Spleen (tissue), 11 donors: Measurements from ENCODE around the gene IL1F10. TPM values are rescaled to one million over a fixed set of nuclear protein-coding genes. Genes with fewer than 3 reads are reported as not detected.
A peak's percentile ranks its signal among the peaks of the same experiment; 100 is the strongest.
"Not testable (repeated sequence)": the region's sequence is repeated elsewhere in the genome, so short reads cannot be mapped to it uniquely, and the experiment has no call there.

Experiments used
- DNase-seq: peaks from one replicate; pipeline ENCODE4 v3.0.0-alpha.2; 2020
- H3K27ac ChIP-seq, 8 donors: fragments of 200-600 bp; sonication (generic) in 7 of 8; 1 replicate in 4 of 8; 2 replicates in 4 of 8; pipeline versions ENCODE4 v1.5.0 to v1.8.0; 2016 to 2021; ENCODE audit warnings: inconsistent platforms in 4 of 8, mild to moderate bottlenecking in 4 of 8, moderate library complexity in 1 of 8
- H3K27me3 ChIP-seq, 7 donors: fragments of 200-600 bp; sonication (generic) in 6 of 7; replicated peaks in 1 of 7; 1 replicate in 4 of 7; 2 replicates in 3 of 7; pipeline versions ENCODE4 v1.5.0 to v1.8.0; 2016 to 2021; ENCODE audit warnings: inconsistent platforms in 3 of 7, mild to moderate bottlenecking in 1 of 7
- H3K36me3 ChIP-seq, 6 donors: fragments of 200-600 bp; sonication (generic) in 5 of 6; 1 replicate in 4 of 6; 2 replicates in 2 of 6; pipeline versions ENCODE4 v1.5.0 to v1.8.0; 2016 to 2021; ENCODE audit warnings: inconsistent platforms in 2 of 6
- H3K4me1 ChIP-seq, 6 donors: fragments of 200-600 bp; sonication (generic) in 5 of 6; 1 replicate in 3 of 6; 2 replicates in 3 of 6; pipeline versions ENCODE4 v1.5.0 to v1.8.0; 2016 to 2021; ENCODE audit warnings: inconsistent platforms in 3 of 6
- H3K4me3 ChIP-seq, 8 donors: fragments of 200-600 bp; sonication (generic) in 7 of 8; 1 replicate in 4 of 8; 2 replicates in 4 of 8; pipeline versions ENCODE4 v1.5.0 to v1.8.0; 2016 to 2021; ENCODE audit warnings: inconsistent platforms in 4 of 8, mild to moderate bottlenecking in 4 of 8, moderate library complexity in 2 of 8
- H3K9me3 ChIP-seq, 8 donors: fragments of 200-600 bp; sonication (generic) in 7 of 8; 1 replicate in 4 of 8; 2 replicates in 4 of 8; pipeline versions ENCODE4 v1.5.0 to v1.8.0; 2016 to 2021; ENCODE audit warnings: inconsistent platforms in 4 of 8
- CTCF ChIP-seq, 11 experiments: fragments of 200-600 bp in 7 of 11; fragments of 450-650 bp in 4 of 11; sonication (generic) in 4 of 11; IDR thresholded peaks in 8 of 11; conservative IDR thresholded peaks in 3 of 11; 1 replicate in 7 of 11; 2 replicates in 4 of 11; pipeline versions ENCODE4 v1.4.0 to v1.8.0; 2016 to 2021; ENCODE audit warnings: antibody characterized with exemption in 11 of 11, inconsistent platforms in 4 of 11, mild to moderate bottlenecking in 1 of 11
- POLR2A ChIP-seq, 3 donors: fragments of 450-650 bp; IDR thresholded peaks; one replicate each; pipeline ENCODE4 v1.5.1; 2017; ENCODE audit warnings: antibody characterized with exemption in 3 of 3, mild to moderate bottlenecking in 1 of 3
- POLR2AphosphoS5 ChIP-seq, 3 donors: sonication (generic); formaldehyde crosslinking; IDR thresholded peaks; one replicate each; pipeline ENCODE4 v1.5.1; 2017; ENCODE audit warnings: antibody characterized with exemption in 3 of 3
- WGBS, 5 donors: extraction: QIAGEN DNeasy Blood & Tissue Kit in 3 of 5; methylation state at CpG; one replicate each; pipeline versions ENCODE4 v1.1.5 to v1.1.7; 2013 to 2018; 5-methylcytosine and 5-hydroxymethylcytosine counted together
- intact Hi-C: fragments of 100-400 bp; cut with DNase I; formaldehyde crosslinking; loops from one replicate; pipeline ENCODE4 v1.15.0; 2023; ENCODE audit warnings: low total_unique reads
- polyA plus RNA-seq, 3 donors: library from polyadenylated mRNA; stranded (reverse); fragments of 200-250 nt; gene quantifications; one replicate each; pipeline ENCODE4 v1.2.1, GENCODE V29; 2013
- total RNA-seq, 7 donors: library from RNA; depleted of rRNA in 3 of 7; stranded (reverse); fragments of >200 nt in 3 of 7; fragmentation: NEBNext Ultra II Directional in 4 of 7; extraction: Animal tissue kit (Norgen Biotek cat#: 25700) in 4 of 7; gene quantifications; one replicate each; pipeline versions ENCODE4 v1.1.0 to v1.2.1, GENCODE V29; 2016 to 2021
- donor health status: healthy with polysubstance abuse.
- donor health status: DM: no; HTN: no; CAD: no; lungs with moderate emphysema.
- donor health status: DM: no; HTN: no; CAD: no.
- donor health status: Bipolar disorder and iron deficiency.
- donor health status: healthy.
- donor health status: DM: no; HTN: no; CAD: no.
- donor health status: DM: yes; HTN: yes; CAD: no.

The IL1F10 gene
- total and polyA plus RNA-seq, 10 donors = not detected

- Histone ChIP-seq H3K27me3 (no peaks in the 10 kb centered on the region), H3K36me3 (no peaks in the 10 kb centered on the region), H3K27ac (peak overlapping the region in 1 of 8 donors; percentile 6), H3K4me3 (no peak overlapping the region), H3K4me1 (peaks cover 0 to 14% (median 3%) of the 10 kb centered on the region in 6 donors), H3K9me3 (peaks cover 0 to 9% (median 3%) of the 10 kb centered on the region in 8 donors)
- intact Hi-C loops = no loop called here
- DNase-seq = no peak
- no peak for TF ChIP-seq CTCF (IDR thresholded peaks at IDR 0.05 in 8 of 11, conservative IDR thresholded peaks at IDR 0.05 in 3 of 11)
Observed at GRCh38 chr2:113089916-113090315, 22.1 kb downstream of the IL1F10 start.

DNA sequence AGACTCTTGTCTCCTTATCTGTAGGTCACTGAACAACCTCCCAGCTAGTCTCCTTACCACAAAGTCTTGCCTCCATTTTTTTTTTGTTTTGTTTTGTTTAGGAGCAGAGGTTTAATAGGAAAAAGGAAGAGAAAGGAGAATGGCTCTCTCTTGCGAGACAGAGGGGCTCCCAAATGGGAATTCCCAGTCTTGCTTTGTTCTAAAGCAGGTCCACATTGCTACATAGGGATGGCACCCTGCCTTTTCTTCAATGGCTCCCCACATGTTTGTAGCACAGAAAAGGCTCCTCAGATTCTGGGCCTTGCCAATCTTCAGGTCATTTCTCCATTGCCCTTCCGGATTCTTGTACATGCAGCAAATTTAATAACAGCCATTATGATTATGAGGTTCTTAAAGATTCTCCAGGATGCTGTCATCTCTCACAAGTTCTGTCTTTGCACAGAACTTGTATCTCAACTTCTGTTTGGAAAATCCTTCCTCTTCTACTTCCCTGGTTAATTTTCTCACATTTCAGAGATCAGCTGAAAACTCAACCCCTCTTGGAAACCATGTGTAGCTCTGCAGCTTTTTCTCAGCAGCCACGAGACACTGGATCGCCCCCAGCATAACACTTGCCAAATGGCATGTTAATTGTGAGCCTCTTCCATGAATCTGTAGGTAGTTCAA is 23.6 kb downstream of the IL1F10 start:
- TF ChIP-seq POLR2A (IDR thresholded peaks at IDR 0.05) (no peak), CTCF (IDR thresholded peaks at IDR 0.05 in 8 of 11, conservative IDR thresholded peaks at IDR 0.05 in 3 of 11) (no peak), POLR2AphosphoS5 (IDR thresholded peaks at IDR 0.05) (no peak)
- H3K4me3 ChIP-seq = no peak overlapping the region
- peaks cover 0 to 14% (median 5%) of the 10 kb centered on the region in 8 donors for H3K9me3 ChIP-seq
- H3K36me3 ChIP-seq = no peaks in the 10 kb centered on the region
- H3K4me1 ChIP-seq = peaks cover 0 to 14% (median 3%) of the 10 kb centered on the region in 6 donors
- no peaks in the 10 kb centered on the region for H3K27me3 ChIP-seq
- H3K27ac ChIP-seq = no peak overlapping the region
- intact Hi-C loops = no loop called here
- WGBS, 5 donors = 72 to 89% (median 77%) methylated on average over 4 of the region's 4 CpGs
- no peak for DNase-seq

- Histone ChIP-seq H3K27me3 (no peaks in the 10 kb centered on the region), H3K4me1 (peaks cover 0 to 21% (median 3%) of the 10 kb centered on the region in 6 donors), H3K4me3 (no peak overlapping the region), H3K9me3 (peaks cover 0 to 16% (median 6%) of the 10 kb centered on the region in 8 donors), H3K36me3 (no peaks in the 10 kb centered on the region), H3K27ac (no peak overlapping the region)
- TF ChIP-seq POLR2AphosphoS5 (IDR thresholded peaks at IDR 0.05) (no peak), POLR2A (IDR thresholded peaks at IDR 0.05) (no peak), CTCF (IDR thresholded peaks at IDR 0.05 in 8 of 11, conservative IDR thresholded peaks at IDR 0.05 in 3 of 11) (no peak)
- DNase-seq = no peak
- intact Hi-C loops = no loop called here
- WGBS, 5 donors = 86 to 94% (median 90%) methylated on average over 5 of the region's 5 CpGs
Observed at GRCh38 chr2:113092864-113093612, 25.3 kb downstream of the IL1F10 start.

- WGBS, 5 donors = 43 to 64% (median 55%) methylated on average over 2 of the region's 2 CpGs
Observed at GRCh38 chr2:113093613-113093977, 25.8 kb downstream of the IL1F10 start.

DNA sequence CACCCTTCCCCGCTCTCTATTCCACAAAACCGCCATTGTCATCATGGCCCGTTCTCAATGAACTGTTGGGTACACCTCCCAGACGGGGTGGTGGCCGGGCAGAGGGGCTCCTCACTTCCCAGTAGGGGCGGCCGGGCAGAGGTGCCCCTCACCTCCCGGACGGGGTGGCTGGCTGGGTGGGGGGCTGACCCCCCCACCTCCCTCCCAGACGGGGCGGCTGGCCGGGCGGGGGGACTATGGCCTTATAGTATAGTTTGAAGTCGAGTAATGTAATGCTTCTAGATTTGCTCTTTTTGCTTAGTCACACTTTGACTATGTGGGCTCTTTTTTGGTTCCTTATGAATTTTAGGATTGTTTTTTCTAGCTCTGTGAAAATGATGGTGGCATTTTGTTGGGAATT is 28.5 kb downstream of the IL1F10 start:
- H3K9me3 ChIP-seq = peaks cover 0 to 16% (median 6%) of the 10 kb centered on the region in 8 donors
- H3K36me3 ChIP-seq, H3K27me3 ChIP-seq, DNase-seq, intact Hi-C loops, H3K27ac ChIP-seq, H3K4me3 ChIP-seq: not testable (repeated sequence)
- H3K4me1 ChIP-seq = peaks cover 0 to 12% (median 0%) of the 10 kb centered on the region in 6 donors
- 89 to 97% (median 95%) methylated on average over 9 to 14 of the region's 14 CpGs for WGBS, 5 donors

More at GRCh38 chr2:113093613-113093977, 25.8 kb downstream of the IL1F10 start:
- H3K36me3 ChIP-seq = no peaks in the 10 kb centered on the region
- H3K9me3 ChIP-seq = peaks cover 0 to 16% (median 6%) of the 10 kb centered on the region in 8 donors
- intact Hi-C loops = no loop called here
- no peak for DNase-seq
- H3K4me1 ChIP-seq = peaks cover 0 to 27% (median 4%) of the 10 kb centered on the region in 6 donors
- H3K27me3 ChIP-seq = no peaks in the 10 kb centered on the region
- no peak overlapping the region for H3K4me3 ChIP-seq
- TF ChIP-seq CTCF (IDR thresholded peaks at IDR 0.05 in 8 of 11, conservative IDR thresholded peaks at IDR 0.05 in 3 of 11) (no peak), POLR2AphosphoS5 (IDR thresholded peaks at IDR 0.05) (no peak), POLR2A (IDR thresholded peaks at IDR 0.05) (no peak)
- H3K27ac ChIP-seq = no peak overlapping the region

DNA sequence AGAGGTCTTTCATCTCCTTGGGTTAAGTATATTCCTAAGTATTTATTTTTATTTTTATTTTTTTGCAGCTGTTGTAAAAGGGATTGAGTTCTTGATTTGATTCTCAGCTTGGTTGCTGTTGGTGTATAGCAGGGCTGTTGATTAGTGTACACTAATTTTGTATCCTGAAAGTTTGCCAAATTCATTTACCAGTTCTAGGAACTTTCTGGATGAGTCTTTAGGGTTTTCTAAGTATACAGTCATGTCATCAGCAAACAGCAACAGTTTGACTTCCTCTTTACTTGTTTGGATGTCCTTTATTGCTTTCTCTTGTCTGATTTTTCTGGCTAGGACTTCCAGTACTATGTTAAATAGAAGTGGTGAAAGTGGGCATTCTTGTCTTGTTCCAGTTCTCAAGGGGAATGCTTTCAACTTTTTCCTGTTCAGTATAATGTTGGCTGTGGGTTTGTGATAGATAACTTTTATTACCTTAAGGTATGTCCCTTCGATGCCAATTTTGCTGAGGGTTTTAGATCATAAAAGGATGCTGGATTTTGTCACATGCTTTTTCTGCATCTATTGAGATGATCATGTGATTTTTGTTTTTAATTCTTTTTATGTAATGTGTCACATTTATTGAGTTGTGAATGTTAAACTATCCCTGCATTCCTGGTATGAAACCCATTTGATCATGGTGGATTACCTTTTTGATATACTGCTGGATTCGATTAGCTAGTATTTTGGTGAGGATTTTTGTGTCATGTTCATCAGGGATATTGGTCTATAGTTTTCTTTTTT is 29.3 kb downstream of the IL1F10 start:
- peaks cover 0 to 19% (median 6%) of the 10 kb centered on the region in 8 donors for H3K9me3 ChIP-seq
- H3K27ac ChIP-seq, H3K36me3 ChIP-seq, intact Hi-C loops, DNase-seq, H3K4me3 ChIP-seq, H3K27me3 ChIP-seq: not testable (repeated sequence)
- WGBS, 5 donors = 42 to 97% (median 91%) methylated on average over 2 of the region's 2 CpGs
- H3K4me1 ChIP-seq = peaks cover 0 to 12% (median 0%) of the 10 kb centered on the region in 6 donors
